UCSD-AML1 (cell line): ENCODE measurements around the gene PMS1.
"Not testable (repeated sequence)": the region's sequence is repeated elsewhere in the genome, so short reads cannot be mapped to it uniquely, and the experiment has no call there.

Experiments
- DNase-seq: peaks from one replicate; lab custom pipeline; 2025; ENCODE audit not compliant: unreplicated experiment; lab: John Stamatoyannopoulos, UW

PMS1 gene

DNA sequence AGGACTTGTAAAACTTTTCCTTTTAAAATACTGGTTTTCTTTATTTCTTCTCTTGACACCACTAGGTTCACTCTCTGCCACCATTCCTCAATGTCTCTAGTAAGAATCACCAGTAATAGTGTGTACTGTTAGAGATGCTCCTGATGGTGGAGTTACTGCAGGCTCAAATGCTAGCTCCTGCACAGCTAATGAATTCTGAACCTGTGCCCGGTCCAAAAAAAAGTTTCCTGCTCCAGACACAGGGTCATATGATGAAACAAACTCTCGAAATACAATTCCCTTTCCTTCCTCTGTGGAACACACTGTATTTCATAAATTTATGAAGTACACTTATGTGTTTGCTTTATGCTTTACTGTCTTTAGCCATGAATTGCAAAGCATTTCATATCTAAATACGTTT, 19.2 kb downstream of the PMS1 start:
- DNase-seq = no peak

DNA sequence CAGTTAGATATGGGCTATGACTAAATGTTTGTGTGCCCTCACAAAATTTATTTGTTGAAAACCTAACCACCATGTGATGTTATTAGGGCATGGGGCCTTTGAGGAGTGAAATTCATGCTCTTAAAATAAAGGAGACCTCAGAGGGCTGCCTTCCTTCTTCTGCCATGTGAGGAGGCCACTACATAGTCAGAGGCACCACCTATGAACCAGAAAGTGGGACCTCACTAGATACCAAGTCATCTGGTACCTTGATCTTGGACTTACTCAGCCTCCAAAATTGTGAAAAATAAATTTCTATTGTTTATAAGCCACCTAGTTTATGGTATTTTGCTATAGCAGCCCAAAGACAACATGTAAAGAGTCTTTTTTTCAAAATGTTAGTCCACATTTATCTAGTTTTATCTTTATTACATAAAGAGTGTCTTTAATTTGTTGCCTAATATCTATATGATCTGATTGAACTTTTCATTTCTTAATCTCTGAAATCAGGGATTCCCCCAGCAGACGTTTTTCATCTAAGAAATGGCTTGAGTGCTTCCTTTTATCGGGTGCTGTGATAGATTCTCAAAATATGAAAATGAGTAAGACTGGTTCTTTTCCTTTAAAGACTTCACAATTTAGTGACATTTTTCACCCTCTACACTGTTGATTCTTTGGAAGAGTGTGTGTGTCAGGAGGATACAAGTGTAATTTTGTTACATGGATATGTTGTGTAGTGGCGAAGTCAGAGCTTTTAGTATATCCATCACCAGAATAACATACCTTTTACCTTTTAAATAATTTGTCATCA, 34.2 kb downstream of the PMS1 start:
- DNase-seq = no peak

DNA sequence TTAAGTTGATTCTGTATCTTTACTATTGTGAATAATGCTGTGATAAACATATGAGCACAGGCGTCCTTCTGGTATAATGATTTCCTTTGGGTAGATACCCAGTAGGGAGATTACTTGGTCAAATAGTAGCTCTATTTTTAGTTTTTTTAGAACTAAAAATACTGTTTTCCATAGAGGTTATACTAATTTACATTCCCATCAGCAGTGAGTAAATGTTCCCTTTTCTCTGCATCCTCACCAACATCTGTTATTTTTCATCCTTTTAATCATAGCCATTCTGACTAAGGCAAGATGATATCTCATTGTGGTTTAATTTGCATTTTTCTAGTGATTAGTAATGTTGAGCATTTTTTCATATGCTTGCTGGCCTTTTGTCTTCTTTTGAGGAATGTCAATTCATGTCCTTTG, 35.1 kb downstream of the PMS1 start:
- no peak for DNase-seq

DNA sequence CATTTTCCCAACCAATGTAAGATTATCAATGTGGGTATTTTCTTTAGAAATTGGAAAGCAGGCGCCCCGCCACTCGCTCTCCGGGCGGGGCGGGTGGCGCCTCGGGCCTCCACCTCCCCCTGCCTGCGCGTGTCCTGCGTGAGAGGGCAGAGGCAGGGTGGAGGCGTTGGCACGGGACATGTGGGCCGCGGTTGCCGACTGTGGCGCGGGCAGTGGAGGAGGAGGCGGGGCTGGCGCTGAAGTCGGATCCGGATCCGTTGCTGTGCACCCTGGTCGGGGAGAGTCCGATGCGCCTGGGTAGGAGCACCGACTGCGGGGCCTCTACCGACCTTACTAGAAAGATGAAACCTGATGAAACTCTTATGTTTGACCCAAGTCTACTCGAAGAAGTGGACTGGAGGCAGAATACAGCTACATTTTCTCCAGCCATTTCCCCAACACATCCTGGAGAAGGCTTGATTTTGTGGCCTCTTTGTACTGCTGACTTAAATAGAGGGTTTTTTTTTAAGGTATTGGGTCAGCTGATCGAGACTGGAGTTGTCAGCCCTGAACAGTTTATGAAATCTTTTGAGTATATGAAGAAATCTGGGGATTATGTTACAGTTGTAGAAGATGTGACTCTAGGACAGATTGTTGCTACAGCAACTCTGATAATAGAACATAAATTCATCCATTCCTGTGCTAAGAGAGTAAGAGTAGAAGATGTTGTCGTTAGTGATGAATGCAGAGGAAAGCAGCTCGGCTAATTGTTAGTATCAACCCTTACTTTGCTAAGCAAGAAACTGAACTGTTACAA, 37.9 kb downstream of the PMS1 start:
- no peak for DNase-seq

DNA sequence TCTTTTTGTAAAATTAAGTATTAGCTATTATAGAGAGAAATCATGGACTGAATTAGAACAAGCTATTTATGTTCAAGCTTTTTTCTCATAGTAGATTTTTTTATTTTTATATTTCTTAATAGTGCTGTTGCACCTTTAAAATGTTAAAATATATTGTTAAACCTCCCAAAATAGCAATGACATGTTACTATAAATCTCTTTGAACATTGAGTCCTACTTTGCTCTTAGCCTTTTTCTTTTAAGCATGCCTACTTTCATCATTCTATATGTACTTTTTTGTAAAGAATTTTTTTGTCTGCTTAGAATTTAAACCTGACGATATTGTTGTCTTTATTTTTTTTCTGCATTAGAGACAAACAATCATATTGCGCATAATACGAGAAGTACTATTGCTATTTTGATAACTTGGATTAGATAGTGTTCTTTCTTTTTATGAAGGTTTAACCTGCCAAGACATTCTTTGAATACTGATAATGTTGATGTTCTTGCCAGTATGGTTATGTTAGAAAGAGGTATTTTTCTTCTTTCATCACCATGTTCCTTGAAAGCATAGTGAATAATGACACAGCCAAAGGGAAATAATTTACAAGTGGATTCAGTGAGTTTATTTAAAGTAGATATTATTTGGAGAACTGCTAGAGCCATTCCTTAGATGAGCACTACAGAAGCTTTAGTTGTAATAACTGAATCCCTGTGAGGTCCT, 40.6 kb downstream of the PMS1 start:
- no peak for DNase-seq

DNA sequence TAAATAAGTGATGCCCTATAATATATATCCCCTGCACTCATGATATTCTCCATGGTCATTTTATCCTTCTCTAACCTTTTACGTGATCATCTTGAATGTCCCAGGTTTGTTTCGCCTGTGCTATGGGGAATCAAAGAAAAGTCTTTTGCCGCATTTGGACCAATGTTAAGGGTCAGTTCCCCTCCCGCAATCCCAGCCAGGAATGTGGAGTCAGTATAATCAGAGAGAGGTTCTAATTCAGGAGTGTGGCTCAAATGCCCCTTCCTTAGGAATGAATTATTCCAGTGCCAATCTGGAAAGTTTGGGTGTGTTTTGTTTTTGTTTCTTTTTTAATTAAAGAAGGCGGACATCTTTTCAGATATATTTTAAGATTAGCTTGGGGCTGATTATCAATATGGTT, 41.8 kb downstream of the PMS1 start:
- DNase-seq = no peak

DNA sequence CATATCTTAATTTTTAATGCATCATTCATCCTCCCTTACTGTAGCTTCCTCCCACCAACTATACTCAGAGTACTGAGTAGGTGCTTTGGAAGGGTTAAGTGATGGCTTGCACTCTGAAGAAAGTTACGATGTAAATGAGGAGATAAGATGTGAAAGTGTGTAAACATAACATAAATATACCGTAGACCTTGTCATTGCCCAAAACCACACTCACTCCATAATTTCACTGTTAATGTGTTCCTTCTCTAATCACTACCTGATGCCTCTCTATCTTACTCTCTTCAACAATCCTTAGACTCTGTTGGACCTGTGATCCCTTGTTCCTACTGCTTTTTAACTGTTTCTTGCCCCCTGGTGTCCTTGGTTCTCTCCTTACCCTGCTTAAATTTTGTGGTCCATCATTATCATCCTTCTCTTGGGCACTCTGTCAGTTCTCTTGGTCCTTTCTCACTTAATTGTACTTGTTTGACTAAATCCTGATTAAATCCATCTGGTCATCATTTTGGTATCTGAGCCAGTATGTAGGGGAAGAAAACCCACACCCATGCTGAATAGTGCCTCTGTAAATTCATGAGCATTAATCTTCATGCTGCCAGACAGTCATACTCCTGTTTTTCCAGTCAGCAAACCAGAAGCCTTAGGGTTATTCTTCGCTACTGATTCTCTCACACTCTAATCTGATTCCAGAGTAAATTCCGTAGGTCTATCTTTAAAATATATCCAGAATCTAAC, 45.0 kb downstream of the PMS1 start:
- no peak for DNase-seq

DNA sequence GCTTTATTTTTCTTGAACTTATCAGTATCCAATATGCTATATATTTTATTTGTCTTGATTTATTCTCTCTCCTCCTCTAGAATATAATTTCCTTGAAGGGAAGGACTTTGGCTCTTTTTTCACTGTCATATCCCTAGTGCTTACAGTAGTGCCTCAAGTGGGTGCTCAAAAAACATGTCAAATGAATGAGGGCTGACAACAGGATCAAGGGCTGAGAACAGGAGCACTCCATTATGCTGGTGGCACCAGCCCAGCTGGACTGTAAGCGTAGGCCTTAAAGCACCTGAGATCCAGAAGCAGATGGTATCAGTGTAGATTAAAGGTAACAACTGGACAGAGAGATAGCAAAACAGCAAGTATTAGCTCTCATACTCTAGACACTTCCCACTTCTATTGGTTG, 46.3 kb downstream of the PMS1 start:
- DNase-seq = no peak

DNA sequence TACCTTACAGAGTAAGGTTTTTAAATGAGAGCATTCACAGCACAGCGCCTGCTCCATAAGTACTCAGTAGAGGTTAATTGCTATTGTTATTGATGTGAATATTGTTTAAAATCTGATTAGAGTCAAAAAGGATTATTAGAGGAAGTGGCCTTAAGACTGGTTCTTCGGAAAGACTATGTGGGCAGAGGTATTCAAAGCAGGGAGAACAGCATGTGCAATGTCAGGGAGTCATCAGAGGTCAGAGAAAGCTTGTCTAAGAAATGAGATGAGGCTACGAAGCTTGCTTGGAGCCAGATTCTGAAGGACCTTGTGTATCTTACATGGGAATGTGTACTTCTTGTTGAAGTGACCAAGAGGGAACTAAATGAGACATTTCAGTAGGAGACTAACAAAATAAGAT, 49.8 kb downstream of the PMS1 start:
- DNase-seq = no peak

DNA sequence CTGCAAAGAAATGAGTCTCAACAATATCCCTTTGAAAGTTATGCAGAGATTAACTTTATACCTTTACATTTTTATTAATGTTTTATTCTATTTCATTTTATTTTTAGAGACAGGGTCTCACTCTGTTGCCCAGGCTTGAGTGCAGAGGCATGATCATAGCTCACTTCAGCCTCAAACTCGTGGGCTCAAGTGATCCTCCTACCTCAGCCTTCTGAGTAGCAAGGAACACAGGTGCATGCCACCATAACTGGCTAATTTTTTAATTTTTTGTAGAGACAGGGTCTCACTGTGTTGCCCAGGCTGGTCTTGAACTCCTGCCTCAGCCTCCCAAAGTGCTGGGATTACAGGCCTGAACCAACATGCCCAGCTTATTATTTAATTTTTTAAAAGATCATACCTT, 50.4 kb downstream of the PMS1 start:
- not testable (repeated sequence) for DNase-seq

DNA sequence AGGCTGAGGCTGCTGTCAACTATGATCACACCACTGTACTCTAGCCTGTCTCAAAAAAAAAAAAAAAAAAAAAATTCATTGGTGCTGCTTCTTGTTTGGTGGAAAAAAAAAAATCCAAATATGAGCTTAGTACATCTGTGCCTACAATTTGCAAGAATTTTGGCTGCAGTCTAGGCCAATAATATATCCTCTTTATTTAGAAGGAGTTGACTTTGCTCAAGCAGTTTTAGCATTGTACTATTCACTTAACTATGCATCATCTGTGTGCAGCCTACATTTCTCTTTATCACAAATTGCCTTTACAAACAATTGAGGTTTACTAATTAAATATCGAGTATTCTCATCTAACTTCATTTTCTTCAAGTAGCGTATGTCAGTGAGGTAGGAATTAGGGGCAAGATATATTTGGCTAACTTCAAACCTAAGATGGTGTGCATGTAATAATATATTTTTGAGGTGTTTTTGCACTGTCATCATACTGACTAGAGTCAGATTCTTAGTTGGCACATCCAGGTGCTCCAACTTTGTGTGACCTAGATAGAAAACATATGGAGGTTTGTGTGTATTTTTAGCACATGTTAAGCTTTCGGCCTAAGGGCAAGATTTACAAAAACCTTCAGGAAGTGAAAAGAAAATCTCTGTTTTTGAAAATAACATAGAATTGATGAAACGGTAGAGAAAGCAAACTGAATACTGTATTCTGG, 51.8 kb downstream of the PMS1 start:
- no peak for DNase-seq

DNA sequence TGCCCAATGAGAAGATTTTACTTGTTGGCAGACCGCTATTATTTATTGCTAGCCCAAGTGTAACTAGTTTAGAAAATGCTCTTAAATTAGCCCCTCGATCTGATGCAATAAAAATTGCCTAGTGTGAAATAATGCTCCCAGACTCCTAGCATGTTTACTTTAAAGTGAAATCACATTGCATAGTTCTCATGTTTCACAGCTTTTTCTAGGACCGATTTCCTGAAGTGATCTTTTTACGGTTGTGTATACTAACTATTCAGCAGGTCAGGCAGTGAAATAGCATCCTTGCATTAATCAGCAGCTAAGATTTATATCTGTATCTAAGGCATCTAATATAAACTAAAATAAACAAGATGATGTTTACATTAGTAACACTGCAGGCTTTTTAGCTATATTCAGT, 52.4 kb downstream of the PMS1 start:
- DNase-seq = no peak

DNA sequence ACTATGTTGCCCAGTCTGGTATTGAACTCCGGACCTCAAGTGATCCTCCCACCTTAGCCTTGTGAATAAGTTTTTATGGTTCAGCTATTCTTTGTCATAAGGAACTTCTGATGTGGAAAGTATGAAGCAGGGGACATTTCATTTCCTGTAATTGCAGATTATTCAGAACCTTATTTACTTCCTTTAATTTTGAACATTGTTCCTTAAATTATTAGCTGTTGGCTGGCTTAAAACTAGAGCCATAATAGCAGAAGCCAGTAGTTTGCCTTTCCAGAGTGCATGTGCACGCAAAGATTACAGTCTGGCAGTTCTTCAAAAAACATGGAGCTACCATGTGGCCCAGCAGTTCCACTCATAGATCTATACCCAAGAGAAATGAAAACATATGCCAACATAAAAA, 53.1 kb downstream of the PMS1 start:
- DNase-seq = no peak

DNA sequence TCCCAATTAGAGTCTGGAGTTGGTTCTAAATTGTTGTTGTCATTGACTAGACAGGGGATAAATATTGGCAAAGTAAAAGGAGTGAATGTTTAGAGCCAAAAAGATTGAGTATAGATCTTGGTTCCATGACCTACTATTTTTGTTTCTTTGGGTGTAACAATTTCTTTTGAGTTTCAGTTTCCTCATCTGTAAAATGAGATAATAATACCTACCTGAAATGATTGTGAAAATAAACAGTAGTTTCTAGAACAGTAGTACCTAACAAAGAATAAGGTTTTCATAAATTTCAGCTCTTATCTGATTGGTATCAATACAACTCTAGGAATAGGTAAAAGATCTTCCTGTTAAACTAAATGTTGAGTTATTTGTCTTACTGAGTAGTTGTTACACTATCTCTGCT, 56.8 kb downstream of the PMS1 start:
- no peak for DNase-seq

DNA sequence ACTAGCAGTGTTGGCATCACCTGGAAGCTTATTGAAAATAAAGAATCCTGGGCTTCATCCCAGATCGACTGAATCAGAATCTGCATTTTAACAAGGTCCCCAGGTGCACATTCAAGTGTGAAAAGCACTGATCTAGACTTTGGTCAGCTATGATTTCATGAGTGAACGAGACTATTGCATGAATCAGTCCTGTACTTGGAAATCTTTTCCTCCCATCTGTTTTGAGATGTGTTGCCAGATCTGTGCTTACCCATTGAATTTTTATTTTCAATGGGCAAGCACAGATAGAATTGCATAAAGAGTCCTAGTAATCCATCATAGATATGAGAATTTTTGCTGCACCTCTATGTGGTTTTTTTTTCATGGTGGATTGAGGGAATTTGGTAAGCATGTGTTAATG, 64.0 kb downstream of the PMS1 start:
- DNase-seq = no peak

DNA sequence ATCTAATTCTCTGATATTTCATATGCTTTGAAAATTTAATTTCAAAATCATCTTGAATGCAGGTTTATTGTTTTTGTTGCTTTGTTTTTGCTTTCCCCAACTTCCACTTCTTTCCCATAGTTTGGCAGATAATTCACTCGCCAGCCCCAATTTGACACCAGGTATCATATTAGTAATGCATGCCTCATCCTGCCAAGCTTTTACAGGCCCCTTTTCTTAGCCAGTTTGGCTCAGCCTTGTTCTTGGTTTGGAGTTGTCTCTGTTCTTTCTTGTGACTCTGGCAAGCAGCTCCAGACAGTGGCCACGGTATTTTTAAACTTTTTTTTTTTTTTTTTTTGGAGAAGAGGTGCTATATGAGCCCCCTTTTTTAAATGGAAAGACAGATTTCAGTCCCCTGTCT, 65.3 kb downstream of the PMS1 start:
- no peak for DNase-seq

DNA sequence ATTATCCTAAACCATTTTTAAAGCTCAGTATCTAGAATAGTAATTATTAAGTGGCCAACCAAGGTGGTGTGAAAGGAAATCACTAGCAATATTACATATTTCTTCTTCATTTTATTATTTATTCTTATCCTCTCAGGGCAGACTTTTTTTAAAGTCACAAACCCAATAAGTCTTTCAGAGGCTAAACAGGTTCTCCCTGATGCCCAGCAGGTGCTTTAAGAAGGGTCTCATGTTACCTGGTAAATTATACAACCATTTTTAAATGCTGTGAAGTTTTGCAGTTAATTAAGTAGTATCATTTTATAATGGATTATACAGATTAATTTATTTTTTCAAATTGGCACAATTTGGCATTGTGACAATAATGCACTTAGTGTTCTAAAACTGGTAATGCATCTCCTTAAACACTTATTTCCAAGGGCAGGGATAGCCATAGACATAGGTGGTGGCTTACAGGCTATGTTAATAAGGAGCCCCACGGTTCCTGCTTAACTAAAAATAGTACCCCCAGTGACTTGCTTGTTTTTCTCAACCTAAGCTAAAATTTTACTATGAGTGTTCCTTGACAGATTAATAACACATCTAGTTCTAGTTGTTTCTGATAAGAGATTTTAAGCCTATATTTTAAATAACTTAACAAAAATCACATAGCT, 67.0 kb downstream of the PMS1 start:
- no peak for DNase-seq

DNA sequence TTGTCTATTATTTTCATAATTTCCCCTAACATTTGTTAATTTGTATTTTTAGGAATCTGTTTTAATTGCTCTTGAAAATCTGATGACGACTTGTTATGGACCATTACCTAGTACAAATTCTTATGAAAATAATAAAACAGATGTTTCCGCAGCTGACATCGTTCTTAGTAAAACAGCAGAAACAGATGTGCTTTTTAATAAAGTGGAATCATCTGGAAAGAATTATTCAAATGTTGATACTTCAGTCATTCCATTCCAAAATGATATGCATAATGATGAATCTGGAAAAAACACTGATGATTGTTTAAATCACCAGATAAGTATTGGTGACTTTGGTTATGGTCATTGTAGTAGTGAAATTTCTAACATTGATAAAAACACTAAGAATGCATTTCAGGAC, 69.9 kb downstream of the PMS1 start:
- DNase-seq = no peak

DNA sequence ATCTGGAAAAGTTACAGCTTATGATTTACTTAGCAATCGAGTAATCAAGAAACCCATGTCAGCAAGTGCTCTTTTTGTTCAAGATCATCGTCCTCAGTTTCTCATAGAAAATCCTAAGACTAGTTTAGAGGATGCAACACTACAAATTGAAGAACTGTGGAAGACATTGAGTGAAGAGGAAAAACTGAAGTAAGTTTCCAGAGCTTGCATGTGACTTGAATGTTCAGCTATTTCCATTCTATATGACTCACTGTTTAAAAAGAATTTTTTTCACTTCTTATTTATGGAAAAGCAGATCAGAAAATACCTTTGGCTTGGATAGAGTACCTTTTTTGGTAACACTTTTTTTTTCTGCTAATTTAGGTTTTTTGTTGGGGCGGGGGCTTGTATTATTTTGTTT, 70.7 kb downstream of the PMS1 start:
- DNase-seq = no peak

DNA sequence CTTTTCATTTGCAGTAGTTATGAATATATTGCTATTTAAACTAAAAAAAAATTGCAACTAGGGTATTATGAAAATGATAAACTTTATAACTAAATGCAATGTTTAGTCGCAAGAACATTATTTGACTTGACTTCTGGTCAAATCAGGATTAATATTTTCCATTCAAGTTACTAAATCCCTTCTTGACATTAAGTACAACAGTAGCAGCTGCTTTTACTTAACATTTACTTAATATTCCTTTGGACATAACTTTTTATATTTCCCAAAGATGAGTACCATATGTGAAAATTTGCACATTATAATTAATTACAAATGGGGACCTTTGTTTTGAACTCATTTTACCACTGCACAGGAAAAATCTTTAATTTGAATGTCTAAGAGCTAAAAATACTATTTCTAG, 74.0 kb downstream of the PMS1 start:
- no peak for DNase-seq
